ENCODE measurements around the gene EEFSEC. TPM values are rescaled to one million over a fixed set of nuclear protein-coding genes. Genes with fewer than 3 reads are reported as not detected.

The EEFSEC gene
- total RNA-seq, 1 experiment from 2014 or later = 9.5 TPM

DNA sequence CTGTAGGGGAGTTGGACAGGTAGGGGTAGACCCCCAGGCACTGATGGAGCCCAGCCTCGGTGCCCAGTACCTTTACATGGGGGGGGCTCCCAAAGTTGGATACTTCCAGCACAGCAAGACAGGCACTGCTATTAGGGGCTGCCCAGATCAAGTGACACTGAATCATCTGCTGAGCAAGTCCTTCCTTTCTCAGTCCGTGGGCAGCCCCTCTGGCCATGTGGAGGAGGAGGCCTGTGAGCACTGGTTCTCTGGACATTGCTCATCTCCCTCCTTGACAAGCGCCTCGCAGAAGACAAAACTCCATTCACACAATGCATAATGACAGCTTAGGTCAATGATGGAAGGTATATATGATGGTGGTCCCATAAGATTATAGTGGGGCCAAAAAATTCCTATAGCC, 35.7 kb downstream of the EEFSEC start:
- no peaks in the 10 kb centered on the region; the same call in 1 of the 2 replicates for H3K4me1 ChIP-seq (ENCODE audit: insufficient read depth, low read length)
- H3K4me3 Mint-ChIP-seq = no peak overlapping the region
- no peaks in the 10 kb centered on the region for H3K27me3 Mint-ChIP-seq (ENCODE audit: low read depth)
- H4K8ac ChIP-seq (replicated peaks; ENCODE audit: insufficient read length, low read depth, low read length) = no peak overlapping the region
- H3K36me3 Mint-ChIP-seq (ENCODE audit: insufficient read depth in 1 of 3, low read depth in 3 of 3) = no peaks in the 10 kb centered on the region; a peak in 3 of 7 replicates
- no peak overlapping the region for H2BK20ac ChIP-seq (ENCODE audit: low read depth, low read length, poor library complexity, severe bottlenecking)
- H3K9me3 ChIP-seq (ENCODE audit: control insufficient read depth, low read depth, low read length) = no peaks in the 10 kb centered on the region
- H3K4me1 Mint-ChIP-seq = peaks cover 9 to 17% of the 10 kb centered on the region in 2 experiments
- H3K9me3 Mint-ChIP-seq = peaks cover 0 to 4% of the 10 kb centered on the region in 2 experiments; a peak in 2 of 5 replicates
- H3K18ac ChIP-seq (ENCODE audit: insufficient read length, low read depth, low read length) = no peak overlapping the region
- no peaks in the 10 kb centered on the region for H3K79me1 ChIP-seq (ENCODE audit: insufficient read depth, low read depth, low read length, poor library complexity, severe bottlenecking)
- no peak overlapping the region for H3K56ac ChIP-seq (ENCODE audit: insufficient read length, low read depth, low read length)
- H3K23ac ChIP-seq (ENCODE audit: insufficient read length, low read depth, low read length) = no peak overlapping the region
- H2AK5ac ChIP-seq (ENCODE audit: insufficient read length, low read length) = no peak overlapping the region
- H4K91ac ChIP-seq (ENCODE audit: insufficient read length, low read depth, low read length) = no peak overlapping the region
- H4K20me1 ChIP-seq (ENCODE audit: control insufficient read depth, insufficient read depth, insufficient read length) = no peaks in the 10 kb centered on the region
- H4K5ac ChIP-seq (ENCODE audit: insufficient read length, low read depth, low read length) = no peak overlapping the region
- no peak overlapping the region for H2BK120ac ChIP-seq (ENCODE audit: low read depth, low read length, poor library complexity, severe bottlenecking)
- no peak overlapping the region for H3K27ac ChIP-seq (ENCODE audit: insufficient read length, low read depth, low read length)
- H3T11ph ChIP-seq (ENCODE audit: low read length) = no peak overlapping the region
- H2BK5ac ChIP-seq (ENCODE audit: insufficient read length, low read length) = no peak overlapping the region
- DNase-seq = no peak
- no peak overlapping the region for H3K9ac ChIP-seq (ENCODE audit: extremely low read depth, insufficient read length, low read length)
- TF ChIP-seq, protein P1, sequence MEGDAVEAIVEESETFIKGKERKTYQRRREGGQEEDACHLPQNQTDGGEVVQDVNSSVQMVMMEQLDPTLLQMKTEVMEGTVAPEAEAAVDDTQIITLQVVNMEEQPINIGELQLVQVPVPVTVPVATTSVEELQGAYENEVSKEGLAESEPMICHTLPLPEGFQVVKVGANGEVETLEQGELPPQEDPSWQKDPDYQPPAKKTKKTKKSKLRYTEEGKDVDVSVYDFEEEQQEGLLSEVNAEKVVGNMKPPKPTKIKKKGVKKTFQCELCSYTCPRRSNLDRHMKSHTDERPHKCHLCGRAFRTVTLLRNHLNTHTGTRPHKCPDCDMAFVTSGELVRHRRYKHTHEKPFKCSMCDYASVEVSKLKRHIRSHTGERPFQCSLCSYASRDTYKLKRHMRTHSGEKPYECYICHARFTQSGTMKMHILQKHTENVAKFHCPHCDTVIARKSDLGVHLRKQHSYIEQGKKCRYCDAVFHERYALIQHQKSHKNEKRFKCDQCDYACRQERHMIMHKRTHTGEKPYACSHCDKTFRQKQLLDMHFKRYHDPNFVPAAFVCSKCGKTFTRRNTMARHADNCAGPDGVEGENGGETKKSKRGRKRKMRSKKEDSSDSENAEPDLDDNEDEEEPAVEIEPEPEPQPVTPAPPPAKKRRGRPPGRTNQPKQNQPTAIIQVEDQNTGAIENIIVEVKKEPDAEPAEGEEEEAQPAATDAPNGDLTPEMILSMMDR (conservative IDR thresholded peaks at IDR 0.05) = no peak
- H3K79me2 ChIP-seq (ENCODE audit: insufficient read depth, low read length) = no peaks in the 10 kb centered on the region
- no peak overlapping the region for H3K4me2 ChIP-seq (ENCODE audit: insufficient read depth, insufficient read length, low read length)
- no peak overlapping the region for H3K4ac ChIP-seq (ENCODE audit: low read depth, low read length)
- H3K23me2 ChIP-seq (ENCODE audit: insufficient read length, low read depth, low read length, poor library complexity, severe bottlenecking) = no peaks in the 10 kb centered on the region
- H3K27ac Mint-ChIP-seq = no peak overlapping the region
- H2AFZ ChIP-seq (ENCODE audit: low read length) = no peak overlapping the region
- WGBS (ENCODE audit: extremely low coverage, insufficient read length, low lambda C conversion rate) = no CpG with 5 or more reads among the region's 4 CpGs
- no peak overlapping the region for H2BK12ac ChIP-seq (ENCODE audit: insufficient read length, low read depth, low read length)
- H3K14ac ChIP-seq (ENCODE audit: insufficient read depth, low read length) = no peak overlapping the region
- no peak overlapping the region for H2BK15ac ChIP-seq (ENCODE audit: low read depth, low read length)
- no peaks in the 10 kb centered on the region for H3K27me3 ChIP-seq (ENCODE audit: insufficient read depth, low read length)
